ENCODE data around the gene EXOC7. TPM values are rescaled to one million over a fixed set of nuclear protein-coding genes. Genes with fewer than 3 reads are reported as not detected.

Gene EXOC7
- total and polyA plus RNA-seq, 2 of the 4 experiments (the other 2 are of a cell fraction): 85.9 to 118 TPM

DNA sequence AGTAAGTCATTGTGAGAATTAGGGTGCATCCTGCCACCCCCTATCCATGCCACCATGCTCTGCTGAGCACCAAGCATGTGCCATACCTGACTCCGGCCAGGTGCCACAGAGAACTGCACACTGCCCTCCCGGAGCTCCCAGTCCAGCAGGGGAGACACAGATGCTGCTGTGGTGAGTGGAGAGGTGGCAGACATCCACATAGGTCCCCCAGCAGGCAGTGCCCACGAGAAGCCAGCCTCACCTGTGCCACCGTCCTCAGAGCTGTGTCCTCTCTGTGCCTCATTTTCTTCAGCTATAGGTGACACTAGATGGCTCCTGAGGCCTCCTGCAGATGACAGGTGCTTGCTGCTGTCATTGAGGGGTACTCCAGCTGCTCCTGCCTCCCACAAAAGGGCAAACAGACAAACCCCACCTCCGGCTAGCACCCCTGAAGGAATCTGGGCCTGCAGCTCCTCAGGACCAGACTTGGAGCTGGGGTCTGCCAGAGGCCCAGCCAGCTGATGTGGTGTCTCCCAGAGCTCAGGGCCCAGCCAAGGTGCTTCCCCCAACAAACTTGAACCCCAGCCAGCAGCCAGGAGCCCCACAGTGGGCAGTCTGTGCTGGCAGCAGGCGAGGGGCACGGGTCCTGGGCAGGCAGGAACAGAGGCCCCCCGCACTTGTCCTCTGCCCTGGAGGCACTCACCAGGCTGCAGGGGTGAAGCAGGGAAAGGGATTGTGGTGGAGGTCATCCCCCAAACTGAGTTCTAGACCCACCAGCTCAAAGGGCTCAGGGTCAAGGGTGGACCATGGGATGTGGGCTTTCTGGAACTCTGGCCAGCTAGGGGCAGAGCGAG, 20.4 kb upstream of the EXOC7 start:
- Histone ChIP-seq H3K27me3 (ENCODE audit: control insufficient read depth, insufficient read depth, low read length) (peaks cover 16% of the 10 kb centered on the region), H2AK9ac (replicated peaks; ENCODE audit: low read depth, low read length, poor library complexity) (no peak overlapping the region), H3K4me1 (ENCODE audit: control insufficient read depth, insufficient read depth, low read length) (peaks cover 3% of the 10 kb centered on the region; the same call in 1 of the 2 replicates), H2BK120ac (ENCODE audit: low read depth, low read length) (no peak overlapping the region), H3K79me1 (ENCODE audit: low read depth in 1 of 2, low read length in 2 of 2) (no peaks in the 10 kb centered on the region), H4K5ac (ENCODE audit: low read depth, low read length) (no peak overlapping the region), H4K20me1 (ENCODE audit: insufficient read depth, low read length) (no peaks in the 10 kb centered on the region), H3K9me1 (ENCODE audit: insufficient read depth, low read length) (no peaks in the 10 kb centered on the region), H3K9ac (ENCODE audit: low read depth, low read length) (no peak overlapping the region), H3K4me2 (ENCODE audit: low read depth, low read length) (no peak overlapping the region), H3K27ac (ENCODE audit: insufficient read depth, low read length) (no peak overlapping the region), H3K14ac (replicated peaks; ENCODE audit: low read depth, low read length) (no peak overlapping the region), H3K9me3 (ENCODE audit: control insufficient read depth, insufficient read depth, low read length) (no peaks in the 10 kb centered on the region), H3K4me3 (ENCODE audit: insufficient read depth, low read depth, low read length) (no peak overlapping the region), H3K36me3 (ENCODE audit: control insufficient read depth, insufficient read depth, low read length) (no peaks in the 10 kb centered on the region), H4K8ac (ENCODE audit: low read depth in 2 of 2, low read length in 2 of 2) (no peak overlapping the region), H2BK5ac (ENCODE audit: low read depth, low read length, poor library complexity, severe bottlenecking) (no peak overlapping the region), H3K56ac (ENCODE audit: extremely low read depth, insufficient read depth, low read length) (no peak overlapping the region), H4K91ac (ENCODE audit: insufficient read depth, low read depth, low read length) (no peak overlapping the region), H2AK5ac (ENCODE audit: low read depth, low read length) (no peak overlapping the region), H2AFZ (replicated peaks; ENCODE audit: low read length, poor library complexity) (no peak overlapping the region), H2BK15ac (ENCODE audit: low read depth, low read length) (no peak overlapping the region), H3K23ac (ENCODE audit: low read depth, low read length) (no peak overlapping the region), H3K4ac (ENCODE audit: low read depth, low read length) (no peak overlapping the region), H3K18ac (ENCODE audit: low read depth, low read length) (no peak overlapping the region), H2BK20ac (ENCODE audit: low read depth, low read length) (no peak overlapping the region)
- DNase-seq (no peak), ATAC-seq (ENCODE audit: low read depth) (no peak)
- dilution Hi-C loops (cut with HindIII; ENCODE audit: low sequenced_read_pairs, unreplicated experiment) (no loop called here), intact Hi-C loops (cut with micrococcal nuclease) (no loop called here), in situ Hi-C loops (cut with MboI; ENCODE audit: low sequenced_read_pairs) (no loop called here)
- BruUV-seq (replicated peaks): no TSS peak
- POLR2A ChIA-PET (ENCODE audit: unreplicated experiment): no interaction called here
- TF ChIP-seq SMC3 (IDR thresholded peaks at IDR 0.05; ENCODE audit: low read depth, low read length): no peak
- CTCF ChIA-PET: interaction anchor here (0.6 to 4.0 kb wide), 2 partner anchors 156 to 162 kb away, joined by 3 to 27 read pairs; no protein-coding TSS in a partner anchor
- 50% methylated on average over 3 of the region's 9 CpGs; no CpG with 5 or more reads in 1 of the 2 experiments for WGBS, 2 experiments (ENCODE audit: extremely low coverage in 2 of 2, insufficient read length in 1 of 2)

Data from IMR-90 (cell line).